ENCODE results near the gene HOXB9.

Gene HOXB9

DNA sequence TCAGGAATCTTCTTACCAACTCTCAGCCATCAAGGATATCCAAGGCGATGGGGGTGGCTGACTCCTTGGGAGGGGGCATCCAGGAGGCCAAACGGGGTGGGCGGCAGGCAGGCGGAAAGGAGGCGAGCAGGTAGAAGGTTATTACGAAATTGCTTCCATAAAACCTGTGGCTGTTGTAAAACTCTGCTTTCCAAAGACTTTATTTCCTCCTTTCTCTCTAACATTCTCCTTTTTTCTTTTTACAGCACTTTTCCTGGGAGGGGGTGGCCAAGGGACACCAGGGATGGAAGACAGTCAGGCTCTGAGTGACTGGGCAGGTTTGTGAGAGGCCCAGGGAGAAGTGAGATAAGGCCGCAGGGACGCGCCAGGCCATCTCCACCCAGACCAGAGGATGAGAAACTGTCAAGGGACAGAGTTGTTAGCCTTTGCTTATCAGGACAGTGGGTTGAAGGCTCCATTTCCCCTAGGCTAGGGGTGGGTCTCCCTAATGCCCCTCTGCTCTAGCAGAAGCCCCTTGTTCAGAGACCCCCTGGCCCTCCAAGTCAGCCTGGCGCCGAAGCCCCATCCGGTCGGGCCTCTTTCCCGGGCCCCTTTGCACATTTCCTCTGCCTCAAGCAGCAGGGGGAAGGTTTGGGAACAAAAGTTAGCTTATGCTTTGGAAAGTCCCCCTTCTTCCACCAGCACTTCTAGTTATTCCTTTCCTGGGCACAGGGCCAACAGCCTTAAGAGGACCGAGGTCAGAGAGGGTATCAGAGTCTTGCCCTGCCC lies 5.0 kb upstream of the HOXB9 start:
- TF ChIP-seq, protein P1, sequence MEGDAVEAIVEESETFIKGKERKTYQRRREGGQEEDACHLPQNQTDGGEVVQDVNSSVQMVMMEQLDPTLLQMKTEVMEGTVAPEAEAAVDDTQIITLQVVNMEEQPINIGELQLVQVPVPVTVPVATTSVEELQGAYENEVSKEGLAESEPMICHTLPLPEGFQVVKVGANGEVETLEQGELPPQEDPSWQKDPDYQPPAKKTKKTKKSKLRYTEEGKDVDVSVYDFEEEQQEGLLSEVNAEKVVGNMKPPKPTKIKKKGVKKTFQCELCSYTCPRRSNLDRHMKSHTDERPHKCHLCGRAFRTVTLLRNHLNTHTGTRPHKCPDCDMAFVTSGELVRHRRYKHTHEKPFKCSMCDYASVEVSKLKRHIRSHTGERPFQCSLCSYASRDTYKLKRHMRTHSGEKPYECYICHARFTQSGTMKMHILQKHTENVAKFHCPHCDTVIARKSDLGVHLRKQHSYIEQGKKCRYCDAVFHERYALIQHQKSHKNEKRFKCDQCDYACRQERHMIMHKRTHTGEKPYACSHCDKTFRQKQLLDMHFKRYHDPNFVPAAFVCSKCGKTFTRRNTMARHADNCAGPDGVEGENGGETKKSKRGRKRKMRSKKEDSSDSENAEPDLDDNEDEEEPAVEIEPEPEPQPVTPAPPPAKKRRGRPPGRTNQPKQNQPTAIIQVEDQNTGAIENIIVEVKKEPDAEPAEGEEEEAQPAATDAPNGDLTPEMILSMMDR (IDR thresholded peaks at IDR 0.05; ENCODE audit: insufficient read depth, low read length, missing control alignments), result no peak
- DNase-seq (ENCODE audit: low read depth, low spot score), result no peak
- ChIA-PET POLR2A (no interaction called here), CTCF (interaction anchor here (1.2 to 1.8 kb wide), 2 partner anchors 9 kb away, joined by 3 to 5 read pairs; no protein-coding TSS in a partner anchor)
- no peak overlapping the region for H3K4me3 ChIP-seq (ENCODE audit: low read depth, low read length)

GRCh38 chr17:48630009-48630924 lies 4.1 kb upstream of the HOXB9 start:
- H3K4me3 ChIP-seq (ENCODE audit: low read depth, low read length), result no peak overlapping the region
- ChIA-PET CTCF (interaction anchor here (1.1 to 1.3 kb wide), 3 partner anchors 13 to 336 kb away, joined by 3 to 4 read pairs (median 3); no protein-coding TSS in a partner anchor), POLR2A (no interaction called here)
- TF ChIP-seq, protein P1 (IDR thresholded peaks at IDR 0.05; ENCODE audit: insufficient read depth, low read length, missing control alignments), result no peak
- DNase-seq (ENCODE audit: low read depth, low spot score), result no peak

DNA sequence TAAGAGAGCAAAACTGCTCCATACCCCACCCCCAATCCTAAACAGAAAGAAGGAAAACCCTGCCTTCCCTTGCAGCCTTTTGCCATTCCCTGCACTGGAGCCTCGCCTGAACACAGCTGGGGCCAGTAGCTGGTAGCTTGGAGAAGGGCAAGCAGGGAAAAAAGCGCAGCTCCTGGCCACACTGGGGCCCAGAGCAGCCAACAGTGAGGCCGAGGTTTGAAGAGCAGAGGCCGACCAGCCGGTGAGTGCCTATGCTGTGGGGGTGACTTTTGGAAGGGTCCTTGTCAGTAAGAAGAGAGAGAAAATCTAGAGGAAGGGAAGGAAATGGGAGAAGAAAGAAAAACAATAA lies 3.2 kb upstream of the HOXB9 start:
- TF ChIP-seq, protein P1 (IDR thresholded peaks at IDR 0.05; ENCODE audit: insufficient read depth, low read length, missing control alignments), result no peak
- ChIA-PET POLR2A (no interaction called here), CTCF (interaction anchor here (1.1 to 1.8 kb wide), 5 partner anchors 8 to 336 kb away, joined by 3 to 8 read pairs (median 4); no protein-coding TSS in a partner anchor)
- H3K4me3 ChIP-seq (ENCODE audit: low read depth, low read length), result no peak overlapping the region
- DNase-seq (ENCODE audit: low read depth, low spot score), result no peak

GRCh38 chr17:48628649-48629410 lies 2.7 kb upstream of the HOXB9 start:
- POLR2A ChIA-PET, result no interaction called here
- H3K4me3 ChIP-seq (ENCODE audit: low read depth, low read length), result no peak overlapping the region
- CTCF ChIA-PET, result interaction anchor here (1.1 to 1.8 kb wide), 5 partner anchors 8 to 335 kb away, joined by 3 to 8 read pairs (median 4); no protein-coding TSS in a partner anchor
- TF ChIP-seq, protein P1 (IDR thresholded peaks at IDR 0.05; ENCODE audit: insufficient read depth, low read length, missing control alignments), result no peak
- DNase-seq (ENCODE audit: low read depth, low spot score), result no peak

GRCh38 chr17:48627623-48628521 lies 1.7 kb upstream of the HOXB9 start:
- TF ChIP-seq, protein P1 (IDR thresholded peaks at IDR 0.05; ENCODE audit: insufficient read depth, low read length, missing control alignments), result no peak
- POLR2A ChIA-PET, result no interaction called here
- CTCF ChIA-PET, result interaction anchor here (1.6 to 2.9 kb wide), 4 partner anchors 8 to 319 kb away, joined by 4 to 22 read pairs (median 10); no protein-coding TSS in a partner anchor
- no peak overlapping the region for H3K4me3 ChIP-seq (ENCODE audit: low read depth, low read length)
- DNase-seq (ENCODE audit: low read depth, low spot score), result no peak

All from AG04449 (cell line).